Ishikawa (cell line): ENCODE results near the gene IL1B.

ENCODE experiments used
- CEBPB ChIP-seq: IDR thresholded peaks from 2 replicates; pipeline ENCODE4 v1.6.1; 2012
- CREB1 ChIP-seq: IDR thresholded peaks from 2 replicates; pipeline ENCODE4 v1.6.1; 2012; ENCODE audit warnings: low read depth
- EGR1 ChIP-seq: IDR thresholded peaks from 2 replicates; pipeline ENCODE4 v1.6.1; 2012
- EP300 ChIP-seq: IDR thresholded peaks from 2 replicates; pipeline ENCODE4 v1.6.1; 2012; ENCODE audit warnings: borderline replicate concordance
- FOXM1 ChIP-seq: IDR thresholded peaks from 2 replicates; pipeline ENCODE4 v1.6.1; 2012; ENCODE audit warnings: low read depth, borderline replicate concordance
- NFIC ChIP-seq: IDR thresholded peaks from 2 replicates; pipeline ENCODE4 v1.6.1; 2012
- RAD21 ChIP-seq: IDR thresholded peaks from 2 replicates; pipeline ENCODE4 v1.6.1; 2012; ENCODE audit warnings: low read depth
- TAF1 ChIP-seq: IDR thresholded peaks from 2 replicates; pipeline ENCODE4 v1.6.1; 2012; ENCODE audit warnings: low read depth, mild to moderate bottlenecking
- TCF12 ChIP-seq: IDR thresholded peaks from 2 replicates; pipeline ENCODE4 v1.6.1; 2012; ENCODE audit warnings: low read depth
- TEAD4 ChIP-seq: IDR thresholded peaks from 2 replicates; pipeline ENCODE4 v1.6.1; 2012
- YY1 ChIP-seq: IDR thresholded peaks from 2 replicates; pipeline ENCODE4 v1.6.1; 2012; ENCODE audit warnings: low read depth
- ZBTB7A ChIP-seq: IDR thresholded peaks from 2 replicates; pipeline ENCODE4 v1.6.1; 2012; ENCODE audit warnings: low read depth
- TF ChIP-seq, protein P1 (sequence below): IDR thresholded peaks from 2 replicates; pipeline ENCODE4 v1.6.1; 2012
- TF ChIP-seq, protein P2 (sequence below): IDR thresholded peaks from 2 replicates; pipeline ENCODE4 v1.6.1; 2012; ENCODE audit warnings: low read depth, mild to moderate bottlenecking
- TF ChIP-seq, protein P3 (sequence below): IDR thresholded peaks from 2 replicates; pipeline ENCODE4 v1.6.1; 2012

Gene IL1B

DNA sequence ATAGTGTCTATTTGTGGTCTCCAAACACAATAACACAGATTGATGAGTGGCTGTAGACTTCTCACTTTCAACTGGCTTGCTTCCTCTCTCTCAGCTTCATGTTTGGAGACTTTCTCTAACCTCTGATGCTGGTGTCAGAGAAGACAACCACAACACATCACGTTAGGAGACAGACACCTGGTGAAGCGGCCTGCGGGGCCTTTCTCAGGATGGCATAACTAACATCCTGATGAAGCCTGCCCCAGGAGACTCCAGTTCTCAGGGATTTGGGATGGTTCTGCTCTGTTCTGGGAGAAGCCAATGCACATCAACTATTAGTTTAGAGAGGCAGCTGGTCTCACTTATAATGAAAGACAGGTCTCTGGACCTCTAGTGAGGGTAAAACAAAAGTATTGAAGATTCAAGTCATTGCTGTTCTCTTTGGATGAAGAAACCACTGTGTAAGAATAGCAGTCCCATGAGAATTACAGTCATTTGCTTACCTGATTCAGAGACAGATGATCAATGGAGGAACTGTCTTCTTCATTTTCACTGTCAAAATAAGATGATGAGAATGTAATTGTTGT lies 54.3 kb downstream of the IL1B start:
- TF ChIP-seq CREB1 (no peak), EP300 (no peak), NFIC (no peak), CEBPB (no peak), YY1 (no peak), EGR1 (no peak), ZBTB7A (no peak), TEAD4 (no peak), FOXM1 (no peak), TCF12 (no peak), RAD21 (no peak), TAF1 (no peak)
- TF ChIP-seq, protein P1, sequence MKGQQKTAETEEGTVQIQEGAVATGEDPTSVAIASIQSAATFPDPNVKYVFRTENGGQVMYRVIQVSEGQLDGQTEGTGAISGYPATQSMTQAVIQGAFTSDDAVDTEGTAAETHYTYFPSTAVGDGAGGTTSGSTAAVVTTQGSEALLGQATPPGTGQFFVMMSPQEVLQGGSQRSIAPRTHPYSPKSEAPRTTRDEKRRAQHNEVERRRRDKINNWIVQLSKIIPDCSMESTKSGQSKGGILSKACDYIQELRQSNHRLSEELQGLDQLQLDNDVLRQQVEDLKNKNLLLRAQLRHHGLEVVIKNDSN, result no peak
- TF ChIP-seq, protein P2, sequence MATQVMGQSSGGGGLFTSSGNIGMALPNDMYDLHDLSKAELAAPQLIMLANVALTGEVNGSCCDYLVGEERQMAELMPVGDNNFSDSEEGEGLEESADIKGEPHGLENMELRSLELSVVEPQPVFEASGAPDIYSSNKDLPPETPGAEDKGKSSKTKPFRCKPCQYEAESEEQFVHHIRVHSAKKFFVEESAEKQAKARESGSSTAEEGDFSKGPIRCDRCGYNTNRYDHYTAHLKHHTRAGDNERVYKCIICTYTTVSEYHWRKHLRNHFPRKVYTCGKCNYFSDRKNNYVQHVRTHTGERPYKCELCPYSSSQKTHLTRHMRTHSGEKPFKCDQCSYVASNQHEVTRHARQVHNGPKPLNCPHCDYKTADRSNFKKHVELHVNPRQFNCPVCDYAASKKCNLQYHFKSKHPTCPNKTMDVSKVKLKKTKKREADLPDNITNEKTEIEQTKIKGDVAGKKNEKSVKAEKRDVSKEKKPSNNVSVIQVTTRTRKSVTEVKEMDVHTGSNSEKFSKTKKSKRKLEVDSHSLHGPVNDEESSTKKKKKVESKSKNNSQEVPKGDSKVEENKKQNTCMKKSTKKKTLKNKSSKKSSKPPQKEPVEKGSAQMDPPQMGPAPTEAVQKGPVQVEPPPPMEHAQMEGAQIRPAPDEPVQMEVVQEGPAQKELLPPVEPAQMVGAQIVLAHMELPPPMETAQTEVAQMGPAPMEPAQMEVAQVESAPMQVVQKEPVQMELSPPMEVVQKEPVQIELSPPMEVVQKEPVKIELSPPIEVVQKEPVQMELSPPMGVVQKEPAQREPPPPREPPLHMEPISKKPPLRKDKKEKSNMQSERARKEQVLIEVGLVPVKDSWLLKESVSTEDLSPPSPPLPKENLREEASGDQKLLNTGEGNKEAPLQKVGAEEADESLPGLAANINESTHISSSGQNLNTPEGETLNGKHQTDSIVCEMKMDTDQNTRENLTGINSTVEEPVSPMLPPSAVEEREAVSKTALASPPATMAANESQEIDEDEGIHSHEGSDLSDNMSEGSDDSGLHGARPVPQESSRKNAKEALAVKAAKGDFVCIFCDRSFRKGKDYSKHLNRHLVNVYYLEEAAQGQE, result no peak
- TF ChIP-seq, protein P3, sequence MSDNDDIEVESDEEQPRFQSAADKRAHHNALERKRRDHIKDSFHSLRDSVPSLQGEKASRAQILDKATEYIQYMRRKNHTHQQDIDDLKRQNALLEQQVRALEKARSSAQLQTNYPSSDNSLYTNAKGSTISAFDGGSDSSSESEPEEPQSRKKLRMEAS, result no peak
